Thoracic aorta (tissue), 2 donors: Measurements from ENCODE around the gene UBE4B. TPM values are rescaled to one million over a fixed set of nuclear protein-coding genes. Genes with fewer than 3 reads are reported as not detected.

ENCODE experiments used
- ATAC-seq: fragments of 150-250 bp; one replicate; pipeline ENCODE4 v1.8.0; 2017; ENCODE audit warnings: low read depth; ENCODE audit not compliant: insufficient number of reproducible peaks, low FRiP score
- DNase-seq: peaks from one replicate; pipeline ENCODE4 v3.0.0-alpha.2; 2020; ENCODE audit warnings: low spot score
- H3K27ac ChIP-seq, 2 donors: fragments of 200-600 bp; sonication (generic); 1 replicate in 1 of 2; 2 replicates in 1 of 2; pipeline ENCODE4 v1.5.1; 2016; ENCODE audit warnings: mild to moderate bottlenecking in 2 of 2, moderate library complexity in 2 of 2
- H3K27me3 ChIP-seq: fragments of 200-600 bp; sonication (generic); replicated peaks from 2 replicates; pipeline ENCODE4 v1.6.0; 2016; ENCODE audit warnings: mild to moderate bottlenecking; ENCODE audit not compliant: insufficient read depth
- H3K36me3 ChIP-seq: fragments of 200-600 bp; sonication (generic); one replicate; pipeline ENCODE4 v1.5.1; 2016
- H3K4me1 ChIP-seq, 2 donors: fragments of 200-600 bp; sonication (generic); 1 replicate in 1 of 2; 2 replicates in 1 of 2; pipeline versions ENCODE4 v1.5.1 to v1.6.0; 2016; ENCODE audit warnings: low read depth in 2 of 2, mild to moderate bottlenecking in 1 of 2; ENCODE audit not compliant: control insufficient read depth in 1 of 2
- H3K4me3 ChIP-seq: fragments of 200-600 bp; sonication (generic); 2 replicates; pipeline ENCODE4 v1.5.1; 2016; ENCODE audit warnings: mild to moderate bottlenecking
- H3K9me3 ChIP-seq: fragments of 200-600 bp; sonication (generic); 2 replicates; pipeline ENCODE4 v1.5.1; 2016
- total RNA-seq, 2 donors: library from RNA; depleted of rRNA; stranded (reverse); fragments of >200 nt; gene quantifications; one replicate each; pipeline versions ENCODE4 v1.1.0 to v1.2.3, GENCODE V29; 2016
- TF ChIP-seq, protein P1 (sequence below): fragments of 200-600 bp; sonication (generic); IDR thresholded peaks from one replicate; pipeline ENCODE4 v1.5.1; 2019; ENCODE audit warnings: antibody characterized with exemption

The UBE4B gene
- total RNA-seq, 2 donors from 2014 or later: 55.0 to 89.2 TPM

DNA sequence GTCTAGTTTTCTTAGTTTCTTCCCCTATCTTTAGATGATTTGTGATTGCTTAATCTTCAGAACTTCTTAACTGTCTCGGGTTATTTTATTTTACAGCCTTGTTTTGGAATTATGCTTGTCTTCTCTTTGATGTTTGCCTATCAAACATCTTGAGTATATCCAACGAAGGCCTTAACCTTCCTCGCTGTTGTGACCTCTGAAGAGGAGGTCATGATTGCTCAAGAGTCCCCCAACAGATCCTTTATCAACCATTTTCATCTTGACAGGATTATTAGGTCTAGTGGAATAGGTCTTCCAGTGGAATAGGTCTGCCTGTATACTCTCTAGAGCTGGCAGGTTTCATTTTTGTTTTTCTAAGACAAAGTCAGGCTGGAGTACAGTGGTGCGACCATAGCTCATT, 45.7 kb downstream of the UBE4B start:
- ATAC-seq (no peak), DNase-seq (no peak)
- no peaks in the 10 kb centered on the region for H3K27me3 ChIP-seq
- H3K27ac ChIP-seq: no peak overlapping the region
- H3K4me3 ChIP-seq: no peak overlapping the region
- TF ChIP-seq, protein P1, sequence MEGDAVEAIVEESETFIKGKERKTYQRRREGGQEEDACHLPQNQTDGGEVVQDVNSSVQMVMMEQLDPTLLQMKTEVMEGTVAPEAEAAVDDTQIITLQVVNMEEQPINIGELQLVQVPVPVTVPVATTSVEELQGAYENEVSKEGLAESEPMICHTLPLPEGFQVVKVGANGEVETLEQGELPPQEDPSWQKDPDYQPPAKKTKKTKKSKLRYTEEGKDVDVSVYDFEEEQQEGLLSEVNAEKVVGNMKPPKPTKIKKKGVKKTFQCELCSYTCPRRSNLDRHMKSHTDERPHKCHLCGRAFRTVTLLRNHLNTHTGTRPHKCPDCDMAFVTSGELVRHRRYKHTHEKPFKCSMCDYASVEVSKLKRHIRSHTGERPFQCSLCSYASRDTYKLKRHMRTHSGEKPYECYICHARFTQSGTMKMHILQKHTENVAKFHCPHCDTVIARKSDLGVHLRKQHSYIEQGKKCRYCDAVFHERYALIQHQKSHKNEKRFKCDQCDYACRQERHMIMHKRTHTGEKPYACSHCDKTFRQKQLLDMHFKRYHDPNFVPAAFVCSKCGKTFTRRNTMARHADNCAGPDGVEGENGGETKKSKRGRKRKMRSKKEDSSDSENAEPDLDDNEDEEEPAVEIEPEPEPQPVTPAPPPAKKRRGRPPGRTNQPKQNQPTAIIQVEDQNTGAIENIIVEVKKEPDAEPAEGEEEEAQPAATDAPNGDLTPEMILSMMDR: no peak
- no peaks in the 10 kb centered on the region for H3K9me3 ChIP-seq
- H3K4me1 ChIP-seq: peaks cover 15 to 26% of the 10 kb centered on the region in 2 donors
- no peaks in the 10 kb centered on the region for H3K36me3 ChIP-seq

GRCh38 chr1:10080523-10080922, 47.8 kb downstream of the UBE4B start:
- no peak overlapping the region for H3K27ac ChIP-seq
- no peak for DNase-seq
- no peaks in the 10 kb centered on the region for H3K27me3 ChIP-seq
- H3K9me3 ChIP-seq: no peaks in the 10 kb centered on the region
- no peak for ATAC-seq
- peaks cover 4 to 12% of the 10 kb centered on the region in 2 donors for H3K4me1 ChIP-seq
- no peaks in the 10 kb centered on the region for H3K36me3 ChIP-seq
- TF ChIP-seq, protein P1: no peak
- H3K4me3 ChIP-seq: no peak overlapping the region

GRCh38 chr1:10082785-10083479, 50.2 kb downstream of the UBE4B start:
- peaks cover 4 to 8% of the 10 kb centered on the region in 2 donors for H3K4me1 ChIP-seq
- no peaks in the 10 kb centered on the region for H3K36me3 ChIP-seq
- DNase-seq (no peak), ATAC-seq (no peak)
- H3K27ac ChIP-seq: no peak overlapping the region
- TF ChIP-seq, protein P1: no peak
- no peaks in the 10 kb centered on the region for H3K9me3 ChIP-seq
- H3K4me3 ChIP-seq: no peak overlapping the region
- no peaks in the 10 kb centered on the region for H3K27me3 ChIP-seq

GRCh38 chr1:10084045-10084444, 51.3 kb downstream of the UBE4B start:
- no peaks in the 10 kb centered on the region for H3K36me3 ChIP-seq
- H3K9me3 ChIP-seq: no peaks in the 10 kb centered on the region
- H3K4me1 ChIP-seq: peaks cover 4 to 8% of the 10 kb centered on the region in 2 donors
- no peak overlapping the region for H3K27ac ChIP-seq
- no peak for DNase-seq
- H3K27me3 ChIP-seq: no peaks in the 10 kb centered on the region
- TF ChIP-seq, protein P1: no peak
- no peak for ATAC-seq
- H3K4me3 ChIP-seq: no peak overlapping the region

GRCh38 chr1:10085076-10085475, 52.3 kb downstream of the UBE4B start:
- Histone ChIP-seq H3K4me3 (no peak overlapping the region), H3K27me3 (no peaks in the 10 kb centered on the region), H3K27ac (no peak overlapping the region), H3K36me3 (no peaks in the 10 kb centered on the region), H3K9me3 (no peaks in the 10 kb centered on the region), H3K4me1 (peaks cover 4 to 8% of the 10 kb centered on the region in 2 donors)
- TF ChIP-seq, protein P1: no peak
- DNase-seq (no peak), ATAC-seq (no peak)
